NCI-H1417 (cell line): Measurements from ENCODE around the gene RRP9.
A peak's percentile ranks its signal among the peaks of the same experiment; 100 is the strongest.

Experiments
- DNase-seq, 3 experiments: peaks; one replicate each; lab custom pipeline; 2025; lab: John Stamatoyannopoulos, UW

The RRP9 gene

GRCh38 chr3:51955893-51956770, 14.4 kb upstream of the RRP9 start:
- DNase-seq, result no peak

GRCh38 chr3:51955175-51955892, 13.6 kb upstream of the RRP9 start, which contains the start of gene GPR62:
Gene GPR62 (plus strand): TSS chr3:51955381. CDS start chr3:51955653, 272 bp downstream.
- DNase-seq, result no peak

- DNase-seq, result no peak
These were observed 13.0 kb upstream of the RRP9 start for GRCh38 chr3:51954713-51955112.

GRCh38 chr3:51954105-51954504, 12.4 kb upstream of the RRP9 start:
- no peak for DNase-seq

GRCh38 chr3:51953445-51953844, 11.7 kb upstream of the RRP9 start:
- DNase-seq, result peak in 2 of 3 experiments; percentile 1 to 21

- no peak for DNase-seq
These were observed 9.2 kb upstream of the RRP9 start for GRCh38 chr3:51950899-51951298.

GRCh38 chr3:51949121-51949520, 7.4 kb upstream of the RRP9 start:
- no peak for DNase-seq

GRCh38 chr3:51948016-51948580, 6.4 kb upstream of the RRP9 start:
- no peak for DNase-seq

GRCh38 chr3:51947215-51947900, 5.7 kb upstream of the RRP9 start:
- DNase-seq, result no peak

- no peak for DNase-seq
These were observed 5.1 kb upstream of the RRP9 start for GRCh38 chr3:51946796-51947195.

GRCh38 chr3:51945926-51946705, 4.4 kb upstream of the RRP9 start:
- no peak for DNase-seq

- DNase-seq, result no peak
These were observed 3.5 kb upstream of the RRP9 start for GRCh38 chr3:51945031-51945840.

- no peak for DNase-seq
These were observed 2.8 kb upstream of the RRP9 start for GRCh38 chr3:51944451-51945021.

- no peak for DNase-seq
These were observed 2.0 kb upstream of the RRP9 start for GRCh38 chr3:51943451-51944391.

GRCh38 chr3:51942603-51943450, 1.1 kb upstream of the RRP9 start:
- DNase-seq, result no peak

- DNase-seq, result no peak
These were observed 274 bp downstream of the RRP9 start for GRCh38 chr3:51941463-51941797.

- DNase-seq, result no peak
These were observed 849 bp downstream of the RRP9 start for GRCh38 chr3:51940648-51941462.
